Measurements from ENCODE around the gene PLXNC1.
A peak's percentile ranks its signal among the peaks of the same experiment; 100 is the strongest.

PLXNC1 gene

DNA sequence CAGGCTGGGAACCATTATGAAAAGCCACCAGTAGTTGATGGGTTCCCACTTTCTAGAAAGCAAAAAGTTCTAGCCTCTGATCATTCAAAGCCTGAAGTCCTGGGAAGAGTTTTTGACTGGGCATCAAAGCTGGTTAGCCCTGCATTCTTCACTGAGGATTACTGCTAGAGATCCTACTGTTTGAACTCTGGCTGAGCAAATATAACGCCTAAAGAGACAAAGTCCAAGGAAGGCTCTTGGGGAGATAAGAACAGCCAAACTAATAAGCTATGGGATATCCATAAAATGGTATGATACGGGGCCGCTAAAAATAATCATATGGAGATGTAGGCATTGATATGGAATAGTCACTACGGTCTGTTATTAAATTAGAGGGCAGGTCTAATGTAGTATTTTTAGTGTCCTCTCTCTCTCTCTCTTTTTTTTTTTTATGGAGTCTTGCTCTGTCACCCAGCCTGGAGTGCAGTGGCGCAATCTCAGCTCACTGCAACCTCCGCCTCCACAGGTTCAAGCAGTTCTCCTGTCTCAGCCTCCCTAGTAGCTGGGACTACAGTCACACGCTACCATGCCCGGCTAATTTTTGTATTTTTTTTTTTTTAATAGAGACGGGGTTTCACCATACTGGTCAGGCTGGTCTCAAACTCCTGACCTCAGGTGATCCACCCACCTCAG lies 35.5 kb downstream of the PLXNC1 start:
- DNase-seq, result no peak

DNA sequence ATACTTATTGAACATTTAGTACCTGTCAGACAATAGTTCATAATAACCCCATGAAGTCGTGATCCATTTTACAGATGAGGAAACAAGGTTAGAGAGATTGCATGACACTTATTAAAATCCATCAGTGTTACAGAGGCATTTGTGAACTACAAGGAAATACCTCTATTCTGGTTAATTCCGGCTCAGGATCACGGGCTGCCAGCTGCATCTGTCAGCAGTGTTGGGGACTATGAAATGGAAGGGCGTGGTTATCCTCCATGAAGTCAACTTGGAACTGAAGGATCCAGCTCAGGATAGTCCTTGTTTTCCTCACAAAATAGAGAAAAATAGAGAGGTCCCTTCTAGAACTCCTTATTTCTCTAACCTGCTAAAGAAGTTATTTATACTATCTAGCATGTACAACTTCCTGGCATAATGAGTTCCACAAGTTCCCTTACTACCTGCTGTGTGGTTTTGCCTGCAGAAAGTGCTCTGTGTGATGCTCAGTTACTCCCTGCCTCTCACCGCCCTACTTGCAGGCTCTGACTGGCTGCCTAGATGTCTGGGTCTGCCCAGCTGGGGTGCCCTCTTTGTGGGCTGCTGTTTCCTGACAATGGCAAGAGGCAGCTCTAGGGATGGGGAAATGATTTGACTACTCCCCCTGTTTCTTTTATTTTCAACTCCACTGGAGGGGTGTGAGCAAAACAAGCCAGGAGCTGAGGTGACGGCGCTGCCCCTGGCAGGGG lies 36.8 kb downstream of the PLXNC1 start:
- DNase-seq, result peak in 1 of 2 experiments; percentile 9

DNA sequence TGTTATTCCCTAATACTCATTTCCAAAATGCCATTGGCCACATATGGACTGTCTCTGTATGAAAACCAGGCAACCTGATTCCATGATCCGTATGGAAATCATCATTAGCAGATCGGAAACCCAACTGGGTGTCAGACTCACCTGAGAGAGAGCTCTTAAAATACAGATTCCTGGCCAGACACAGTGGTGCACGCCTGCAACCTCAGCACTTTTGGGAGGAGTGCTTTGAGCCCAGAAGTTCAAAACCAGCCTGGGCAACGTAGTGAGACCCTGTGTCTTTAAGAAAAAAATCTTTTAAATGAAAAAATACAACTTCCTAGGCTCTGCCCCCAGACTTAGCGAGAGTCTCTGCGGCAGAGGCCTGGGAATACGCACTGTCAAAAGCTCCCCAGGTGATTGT lies 37.4 kb downstream of the PLXNC1 start:
- DNase-seq, result no peak

DNA sequence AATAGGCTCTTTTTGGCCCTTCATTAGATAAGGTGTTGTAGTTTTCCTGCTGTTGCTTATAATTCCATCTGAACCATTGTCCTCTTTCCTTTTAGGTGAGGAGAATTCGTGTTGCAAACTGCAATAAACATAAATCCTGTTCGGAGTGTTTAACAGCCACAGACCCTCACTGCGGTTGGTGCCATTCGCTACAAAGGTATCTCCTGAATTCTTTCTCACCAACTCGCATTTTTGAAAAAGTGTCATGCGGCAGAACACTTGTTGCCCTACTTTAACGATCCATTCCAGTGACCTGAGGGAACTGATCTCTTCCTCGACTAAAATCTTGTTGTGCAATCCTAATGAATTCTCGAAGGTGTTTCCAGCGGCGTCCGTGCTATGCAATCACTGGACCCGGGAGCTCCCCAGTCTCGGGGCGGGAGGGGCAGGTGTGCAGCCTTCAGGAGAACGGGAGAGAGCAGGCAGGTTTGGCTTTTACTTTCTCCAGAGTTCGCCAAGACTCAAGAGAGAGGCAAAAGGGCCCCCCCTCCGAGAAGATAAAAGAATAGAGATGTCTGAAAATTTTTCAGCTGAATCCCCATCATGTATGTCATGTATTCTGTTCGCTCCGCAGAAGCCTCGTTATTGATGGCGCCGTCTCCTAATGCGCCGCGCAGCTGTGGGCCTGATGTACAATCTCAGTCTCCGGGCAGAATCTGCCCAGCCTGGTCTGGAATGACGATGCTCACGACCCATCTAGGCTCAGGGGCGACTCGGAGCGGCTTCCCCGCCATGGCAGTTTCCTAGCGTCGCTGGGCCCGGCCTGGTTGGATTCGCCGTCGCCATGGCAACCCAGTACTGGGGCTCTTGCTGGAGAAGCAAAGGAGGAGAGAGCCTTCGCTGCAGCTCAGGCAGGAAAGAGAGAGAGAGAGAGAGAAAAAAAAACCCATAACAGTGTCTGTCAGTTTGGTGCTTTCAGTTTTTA lies 38.2 kb downstream of the PLXNC1 start:
- DNase-seq, result no peak

DNA sequence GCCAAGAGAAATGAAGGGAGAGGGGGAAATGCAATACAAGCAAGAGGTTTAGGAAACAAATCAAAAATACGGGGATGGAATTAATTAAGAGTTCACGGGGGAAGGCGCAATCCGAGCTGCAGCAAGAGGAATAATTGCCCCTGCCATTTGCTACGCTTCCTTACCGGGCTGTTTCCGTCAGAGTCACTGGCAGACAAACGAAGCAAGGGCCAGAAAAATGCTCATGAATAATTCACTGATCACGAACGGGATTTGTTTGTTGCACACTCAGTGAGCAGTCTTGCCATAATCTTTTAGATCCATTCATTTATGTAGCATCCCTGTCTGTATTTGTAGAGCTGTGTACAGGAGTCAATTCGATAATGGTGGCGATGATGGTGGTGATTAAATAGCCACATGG lies 39.0 kb downstream of the PLXNC1 start:
- DNase-seq, result no peak

DNA sequence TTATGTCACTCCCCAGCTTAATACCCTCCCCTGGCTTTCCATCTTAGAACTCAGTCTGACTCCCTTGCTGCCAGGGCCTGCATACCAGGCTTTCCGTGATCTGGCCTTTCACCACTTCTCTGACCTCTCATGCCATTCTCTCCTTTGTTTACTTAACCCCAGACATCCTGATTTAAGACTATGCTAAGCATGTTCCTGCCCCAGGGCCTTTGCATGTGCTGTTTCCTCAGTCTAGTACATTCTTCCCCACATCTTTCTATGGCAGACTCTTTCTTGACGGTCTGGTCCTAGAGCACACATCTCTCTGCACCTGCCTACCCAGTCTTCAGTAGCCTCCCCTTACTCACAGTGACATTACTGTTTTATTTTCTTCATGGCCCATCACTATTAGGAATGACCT lies 42.2 kb downstream of the PLXNC1 start:
- DNase-seq, result no peak

DNA sequence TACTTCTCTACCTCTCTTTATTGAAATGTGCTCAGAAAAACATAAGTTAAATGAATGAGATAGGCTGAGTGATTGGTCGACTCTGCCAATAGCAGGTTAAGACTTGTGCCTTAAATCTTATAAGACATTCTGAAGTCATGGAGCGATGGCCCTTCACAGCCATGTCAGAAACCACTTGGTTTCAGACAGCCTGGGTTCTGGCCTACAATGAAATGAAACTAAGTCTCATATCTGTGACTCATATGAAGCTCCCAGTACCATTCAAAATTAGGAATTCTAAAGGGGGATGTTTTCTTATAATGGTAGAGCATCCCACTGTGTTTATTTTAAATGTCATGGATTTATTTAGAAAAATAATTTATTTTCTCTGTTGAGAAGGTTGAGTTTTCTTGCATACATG lies 42.6 kb downstream of the PLXNC1 start:
- DNase-seq, result no peak

DNA sequence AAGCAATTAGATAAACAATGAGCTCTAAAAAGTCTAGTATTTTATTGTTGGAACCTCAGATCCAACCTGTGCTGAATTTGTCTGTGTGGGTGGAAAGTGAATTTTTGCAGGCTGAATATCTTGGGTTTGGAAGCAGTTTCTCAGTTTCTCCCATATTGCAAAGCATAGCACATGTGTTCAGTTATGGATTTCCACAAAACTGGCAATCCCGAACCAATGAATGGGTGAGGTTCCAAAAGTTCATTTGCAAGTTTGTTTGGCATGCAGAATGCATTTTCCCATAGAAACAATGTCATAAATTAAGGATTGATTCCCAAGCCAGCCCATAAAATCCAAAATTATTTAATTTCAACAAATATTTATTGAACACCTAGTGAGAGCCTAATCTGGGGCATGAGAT lies 43.4 kb downstream of the PLXNC1 start:
- no peak for DNase-seq

DNA sequence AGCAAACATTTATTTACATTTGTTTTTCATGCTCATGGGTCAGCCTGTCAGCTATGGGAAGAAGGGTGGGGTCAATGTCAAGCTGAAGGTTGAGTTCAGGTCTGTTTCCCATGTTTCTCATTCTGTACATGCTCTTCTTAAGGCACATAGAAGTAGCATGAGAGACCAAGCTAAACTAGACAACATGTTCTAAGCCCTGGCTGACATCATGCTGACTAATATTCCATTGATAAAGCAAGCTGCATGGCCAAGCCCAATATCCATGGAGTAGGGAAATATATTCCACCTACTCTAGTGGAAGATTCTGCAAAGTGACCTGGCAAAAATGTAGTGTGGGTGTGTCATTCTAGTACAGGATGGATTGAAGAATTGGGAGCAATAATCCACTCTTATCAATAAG lies 44.1 kb downstream of the PLXNC1 start:
- DNase-seq, result no peak

DNA sequence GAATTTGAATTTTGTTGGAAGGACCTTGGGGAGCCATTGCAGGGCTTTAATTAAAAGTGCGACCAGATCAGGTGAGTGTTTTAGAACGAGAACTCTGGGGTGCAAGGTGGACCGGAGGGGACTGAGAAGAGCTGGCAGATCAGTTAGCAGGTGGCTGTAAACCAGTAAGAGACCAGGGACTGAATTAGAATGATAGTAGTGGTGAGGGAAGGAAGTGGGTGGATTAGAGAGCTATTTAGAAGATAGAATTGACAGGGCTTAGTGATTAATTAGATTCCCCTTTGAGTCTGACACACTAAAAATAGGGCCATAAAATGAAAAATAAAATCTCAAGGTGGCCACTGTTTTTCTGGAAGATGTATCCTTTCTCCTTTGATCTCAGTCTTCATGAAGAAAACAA lies 44.8 kb downstream of the PLXNC1 start:
- peak in 1 of 2 experiments; percentile 16 for DNase-seq

DNA sequence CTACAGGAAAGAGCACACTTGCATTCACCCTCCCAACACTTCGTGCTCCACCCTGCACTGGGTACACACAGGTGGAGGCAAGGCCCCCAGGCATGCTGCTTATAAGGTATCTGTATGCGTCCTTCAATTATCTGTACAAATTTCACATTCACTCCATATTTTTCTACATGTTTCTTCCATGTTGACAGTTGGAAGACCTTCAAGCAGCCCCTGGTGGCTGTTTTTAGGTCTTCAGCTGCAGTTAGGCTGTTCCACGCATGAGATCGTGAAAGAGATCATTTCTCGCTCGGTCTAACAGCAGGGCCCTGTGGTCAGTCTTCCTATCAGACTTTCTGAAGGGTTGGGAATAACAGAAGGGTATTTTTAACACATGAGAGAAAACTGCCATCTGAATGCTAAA lies 47.1 kb downstream of the PLXNC1 start:
- DNase-seq, result no peak

DNA sequence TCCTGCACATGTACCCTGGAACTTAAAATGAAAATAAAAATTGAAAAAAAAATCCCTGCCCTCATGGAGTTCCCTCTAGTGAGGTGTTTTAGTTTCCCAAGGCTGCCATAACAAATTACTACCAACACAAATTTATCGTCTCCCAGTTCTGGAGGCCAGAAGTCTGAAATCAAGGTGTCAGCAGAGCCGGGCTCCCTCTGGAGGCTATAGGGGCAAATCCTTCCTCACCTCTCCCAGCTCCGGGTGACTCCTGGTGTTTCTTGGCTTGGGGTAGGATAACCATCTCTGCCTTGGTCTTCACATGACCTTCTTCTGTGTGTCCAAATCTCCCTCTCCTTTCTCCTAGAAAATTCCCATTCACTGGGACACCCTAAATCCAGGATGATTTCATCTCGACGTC lies 50.1 kb downstream of the PLXNC1 start:
- no peak for DNase-seq

DNA sequence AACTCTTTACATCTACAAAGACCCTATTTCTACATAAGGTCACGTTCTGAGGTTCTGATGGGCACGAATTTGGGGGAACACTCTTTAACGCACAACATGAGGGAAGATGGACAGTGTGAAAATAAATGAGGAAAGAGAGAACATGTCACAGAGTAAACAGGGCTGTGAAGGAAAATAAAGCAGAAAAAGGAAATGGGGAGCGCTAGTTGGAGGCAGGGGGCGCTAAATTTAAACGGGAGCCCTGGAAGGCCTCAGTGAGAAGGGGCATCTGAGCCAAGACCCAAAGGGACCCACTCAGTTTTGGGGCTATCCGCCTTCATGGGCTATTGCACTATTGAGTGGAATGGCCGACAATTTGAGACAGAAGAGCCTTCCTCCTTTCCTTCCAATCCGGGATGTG lies 50.5 kb downstream of the PLXNC1 start:
- DNase-seq, result no peak

DNA sequence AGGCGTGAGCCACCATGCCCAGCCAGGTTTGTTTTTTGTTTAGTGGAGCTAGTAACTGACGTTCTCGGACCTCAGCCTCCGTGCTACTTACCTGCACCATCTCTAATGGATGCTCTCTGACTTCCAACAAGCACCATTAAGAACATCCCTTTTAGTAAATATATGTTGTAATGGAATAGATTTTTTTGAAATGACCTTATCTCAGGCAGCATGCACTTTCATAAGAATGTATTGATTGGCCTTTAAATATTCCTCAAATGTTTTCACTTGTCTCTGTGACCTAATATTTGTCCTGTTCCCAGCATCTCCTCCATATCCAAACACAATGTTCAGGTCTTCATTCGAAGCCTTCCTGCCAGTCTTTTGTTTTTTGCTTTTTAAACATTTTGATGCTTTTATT lies 51.7 kb downstream of the PLXNC1 start:
- no peak for DNase-seq

DNA sequence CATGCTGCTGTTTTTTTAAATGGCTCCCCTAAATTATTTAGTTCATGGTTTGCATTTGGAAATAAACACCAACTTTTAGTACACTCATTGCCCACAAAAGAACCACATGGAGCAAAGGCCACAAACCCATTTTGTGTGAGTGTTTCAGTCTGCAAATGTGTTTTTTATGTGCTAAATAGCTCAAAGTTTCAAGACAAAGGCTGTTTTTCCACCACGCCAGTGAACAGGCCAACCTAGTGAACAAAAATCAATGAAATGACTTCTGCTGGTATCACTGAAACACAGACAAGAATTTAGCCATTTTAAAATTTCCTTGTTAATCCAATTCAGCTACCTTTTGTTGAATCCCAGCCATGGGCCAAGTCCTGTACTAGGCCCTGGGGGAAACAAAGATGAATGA lies 52.3 kb downstream of the PLXNC1 start:
- no peak for DNase-seq

DNA sequence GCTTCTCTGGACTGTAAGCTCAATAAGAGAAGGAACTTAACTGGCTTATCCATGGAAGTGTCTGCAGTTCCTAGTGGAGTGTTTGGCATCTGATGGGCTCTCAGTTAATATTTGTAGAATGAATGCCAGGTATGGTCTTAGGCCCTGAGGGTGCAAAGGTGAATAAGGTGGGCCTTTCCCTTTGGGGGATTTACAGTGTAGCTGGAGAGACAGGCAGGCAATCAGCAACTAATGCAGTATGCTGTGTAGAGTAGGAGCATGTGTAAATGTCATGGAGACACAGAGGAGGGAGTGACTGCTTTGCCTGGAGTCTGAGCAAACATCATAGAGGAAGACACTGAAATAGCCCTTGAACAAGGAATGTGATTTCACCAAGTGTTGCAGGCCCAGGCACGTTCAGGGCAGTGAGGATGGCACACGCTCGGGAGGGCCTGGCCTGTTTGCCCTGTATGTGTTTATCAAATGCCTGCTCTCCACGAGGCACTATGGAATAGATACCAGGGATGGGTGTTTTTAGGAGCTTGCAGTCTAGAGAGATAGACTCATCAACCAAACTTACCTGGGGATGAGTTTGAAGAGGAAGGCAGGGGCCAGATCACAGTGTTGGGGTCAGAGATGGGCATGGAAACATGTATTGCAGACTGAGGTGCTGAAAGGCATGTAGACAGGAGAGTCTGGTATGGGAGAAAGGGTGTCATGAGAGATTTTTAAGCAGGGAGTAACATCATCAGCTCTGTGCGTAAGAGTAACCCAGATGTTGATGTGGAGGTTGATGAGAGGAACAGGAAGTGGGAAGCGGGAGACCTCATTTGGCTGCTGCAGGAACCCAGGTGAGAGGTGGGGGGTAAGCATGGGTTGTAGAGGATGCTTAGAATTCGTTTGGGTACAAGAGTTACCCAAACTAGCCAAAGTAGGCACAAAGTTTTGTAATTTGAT lies 54.1 kb downstream of the PLXNC1 start:
- no peak for DNase-seq

DNA sequence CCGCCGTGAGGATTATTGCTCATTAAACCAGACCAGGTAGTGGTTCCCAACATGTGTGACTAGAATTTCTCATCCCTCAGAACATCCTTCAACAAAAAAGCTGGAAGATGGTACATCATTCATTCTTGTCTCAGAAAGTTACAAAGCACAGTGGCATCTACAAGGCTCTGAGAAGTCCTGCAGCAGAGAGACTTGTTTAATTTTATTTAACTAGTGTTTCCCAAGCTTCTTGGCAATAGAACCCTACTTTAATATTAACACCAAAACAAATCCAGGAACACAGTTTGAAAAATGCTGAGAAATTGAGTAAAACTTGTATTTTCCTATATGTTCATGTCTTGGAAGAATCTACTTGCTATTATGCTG lies 54.8 kb downstream of the PLXNC1 start:
- no peak for DNase-seq

DNA sequence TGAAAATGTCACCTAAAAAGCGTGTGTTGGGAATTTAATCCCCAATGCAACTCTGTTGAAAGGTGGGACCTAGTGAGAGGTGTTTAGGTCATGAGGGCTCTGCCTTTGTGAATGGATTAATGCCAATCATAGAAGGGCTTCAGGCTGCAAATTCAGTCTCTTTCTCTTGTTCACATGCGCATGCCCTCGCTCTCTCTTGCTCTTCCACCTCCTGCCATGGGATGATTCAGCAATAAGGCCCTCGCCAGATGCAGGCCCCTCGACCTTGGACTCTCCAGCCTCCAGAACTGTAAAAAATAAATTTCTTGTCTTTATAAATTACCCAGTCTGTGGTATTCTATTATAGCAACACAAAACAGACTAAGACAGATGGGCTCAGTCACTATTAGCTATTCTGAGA lies 55.4 kb downstream of the PLXNC1 start:
- no peak for DNase-seq

DNA sequence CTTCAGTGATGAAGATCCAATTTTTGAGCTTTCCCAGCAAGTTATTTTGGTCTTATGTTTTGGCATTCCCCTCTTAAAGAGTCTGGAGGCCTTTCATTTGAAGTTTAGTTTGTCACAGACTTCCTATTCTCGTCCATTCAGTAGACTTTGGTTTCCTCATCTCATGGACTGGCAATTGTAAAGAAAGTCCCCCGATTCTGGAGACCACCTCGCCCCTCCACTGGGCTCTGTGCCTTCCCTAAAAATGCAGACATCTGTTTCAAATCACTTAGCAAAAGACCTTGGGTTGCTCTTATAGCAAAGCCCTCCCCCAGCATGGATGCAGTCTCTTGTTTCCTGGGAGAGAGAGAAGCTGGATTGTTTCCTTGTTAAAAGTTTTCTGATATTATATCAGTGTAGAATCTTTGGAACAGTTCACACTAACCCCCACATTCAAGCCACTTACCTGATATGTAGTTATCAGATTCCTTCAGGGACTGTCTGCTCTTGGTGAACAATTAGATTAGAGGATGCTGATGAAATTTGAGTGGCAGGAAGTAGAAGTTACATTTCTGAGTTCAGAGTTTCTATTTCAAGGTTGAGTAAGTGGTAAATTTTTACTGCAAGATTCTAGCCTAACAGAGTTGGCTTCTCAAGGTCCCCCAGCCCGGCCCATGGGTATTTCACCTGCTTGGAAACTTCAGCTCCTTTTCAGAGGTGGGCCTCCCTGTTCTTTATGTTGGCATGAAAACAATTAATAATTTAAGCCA lies 56.3 kb downstream of the PLXNC1 start:
- peak in 1 of 2 experiments; percentile 7 for DNase-seq

DNA sequence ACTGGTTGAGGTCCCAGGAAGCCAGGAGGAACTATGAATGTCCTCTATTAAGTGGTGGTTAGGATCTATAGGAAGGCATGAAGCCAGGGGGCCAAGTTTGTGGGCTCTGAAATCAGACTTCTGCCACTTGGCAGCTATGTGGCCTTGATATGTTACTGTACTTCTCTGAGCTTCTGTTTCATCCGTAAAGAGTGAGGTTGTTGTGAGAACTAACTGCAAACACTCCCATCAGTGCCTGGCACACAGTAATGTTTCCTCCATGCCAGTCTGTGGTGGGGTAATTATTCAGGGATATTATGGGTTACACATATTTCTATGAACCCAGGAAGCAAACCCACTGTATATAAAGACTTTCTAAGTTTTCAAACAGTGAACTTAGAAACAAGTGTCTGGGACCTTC lies 57.4 kb downstream of the PLXNC1 start:
- DNase-seq, result no peak

DNA sequence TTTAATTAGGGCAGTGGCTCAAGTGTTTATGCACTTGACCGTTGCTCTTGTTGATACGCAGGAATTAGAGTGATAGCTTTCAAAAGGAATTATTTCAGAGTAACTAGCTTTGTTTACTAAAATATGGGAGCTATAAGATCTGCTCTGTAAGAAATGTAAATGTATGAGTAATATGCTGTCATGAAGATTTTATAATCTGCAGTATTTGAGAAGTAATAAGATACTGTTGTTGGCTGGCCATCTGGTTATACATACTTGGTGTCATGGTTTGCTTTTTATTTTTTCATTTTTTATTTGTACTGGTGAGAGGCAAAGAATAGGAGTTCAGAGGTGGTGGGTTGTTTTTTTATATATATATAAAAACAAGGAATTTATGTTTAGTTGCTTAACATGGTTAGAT lies 58.5 kb downstream of the PLXNC1 start:
- DNase-seq, result no peak

DNA sequence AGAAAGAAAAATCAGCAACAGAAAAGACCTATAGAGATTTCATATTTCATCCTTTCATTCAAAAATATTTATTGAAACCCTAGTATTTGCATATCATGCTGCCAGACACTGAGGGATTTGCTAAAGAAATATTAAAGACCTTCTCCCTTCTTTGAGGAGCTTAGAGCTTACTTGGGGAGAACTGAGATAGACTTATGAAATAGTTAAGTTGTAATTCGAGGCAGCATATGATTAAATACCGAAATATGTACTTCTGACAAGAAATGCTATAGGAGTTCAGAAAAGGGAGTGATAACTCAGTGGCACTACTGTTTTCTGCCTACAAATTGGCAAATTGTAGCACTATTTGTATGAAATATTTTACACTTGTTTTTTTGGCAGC lies 59.1 kb downstream of the PLXNC1 start:
- DNase-seq, result no peak
